HG03159 (cell line): ENCODE data around the gene RTN4RL2.
A peak's percentile ranks its signal among the peaks of the same experiment; 100 is the strongest.

Source experiments
- ATAC-seq: cut with Tn5 transposase; IDR thresholded peaks from one replicate; pipeline ENCODE4 v1.9.1; 2021; ENCODE audit warnings: mild to moderate bottlenecking, moderate library complexity; ENCODE audit not compliant: unreplicated experiment

The RTN4RL2 gene

DNA sequence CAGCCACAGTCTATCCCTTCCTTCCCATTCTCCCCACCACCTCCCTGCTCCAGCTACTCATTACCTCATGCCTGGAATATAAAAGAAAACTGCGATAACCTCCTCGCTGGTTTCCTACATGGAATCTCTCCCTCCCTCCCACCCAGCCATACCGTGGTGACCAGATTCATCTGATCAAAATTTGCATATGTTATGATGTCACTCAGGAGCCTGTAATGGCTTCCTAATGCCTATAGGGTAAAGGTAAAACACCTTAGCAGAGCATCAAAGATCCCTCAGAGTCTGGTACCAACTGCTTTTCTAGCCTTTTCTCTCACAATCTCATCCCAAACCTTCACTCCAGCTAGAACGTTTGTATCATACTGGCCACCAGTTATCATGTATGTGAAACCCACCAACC, 19.6 kb downstream of the RTN4RL2 start:
- ATAC-seq = no peak

- peak; percentile 50 for ATAC-seq
Observed at GRCh38 chr11:57480409-57481137, 20.2 kb downstream of the RTN4RL2 start.

- ATAC-seq = no peak
Observed at GRCh38 chr11:57481315-57481714, 21.0 kb downstream of the RTN4RL2 start.

DNA sequence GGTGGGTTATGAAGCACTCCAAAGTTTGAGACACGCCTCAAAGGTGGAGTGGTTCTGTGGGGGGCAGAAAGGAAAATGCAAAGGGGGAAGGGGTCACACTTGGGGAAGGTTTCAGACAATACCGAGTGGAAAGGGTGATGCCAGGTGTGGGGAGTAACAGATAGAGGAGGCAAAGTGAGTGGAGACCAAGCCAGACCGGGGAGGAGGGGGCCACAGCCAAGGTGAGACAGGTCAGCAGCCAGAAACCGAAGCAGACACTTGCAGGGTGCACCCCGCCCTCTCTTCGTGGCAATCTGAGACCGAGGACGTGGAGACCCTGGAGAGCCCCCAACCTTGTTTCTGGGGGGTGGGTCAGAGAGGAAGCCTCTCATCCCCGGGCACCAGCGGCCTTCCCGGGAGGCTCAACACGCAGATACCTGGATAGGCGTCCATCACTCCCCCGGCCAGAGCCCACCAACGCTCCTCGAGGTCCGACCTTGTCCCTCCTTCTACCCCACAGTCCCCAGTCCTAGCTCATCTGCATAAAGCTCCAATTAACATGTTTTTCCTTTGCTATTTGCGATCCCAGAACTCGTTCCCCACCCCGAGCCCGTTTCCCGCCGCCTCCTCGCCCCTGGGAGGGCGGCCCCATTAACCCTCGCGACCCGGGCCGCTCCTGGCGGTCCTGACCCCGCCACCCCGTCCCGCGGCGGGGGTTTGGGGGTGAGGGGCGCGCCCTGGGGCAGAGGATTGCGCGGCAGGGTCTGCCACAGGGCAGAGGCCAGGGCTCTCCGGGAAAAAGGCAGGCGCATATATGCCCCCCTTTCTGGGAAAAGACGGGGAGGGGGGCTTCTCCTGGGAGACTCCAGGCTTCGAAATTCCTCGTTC, 21.8 kb downstream of the RTN4RL2 start:
- no peak for ATAC-seq

GRCh38 chr11:57482782-57483561, 22.6 kb downstream of the RTN4RL2 start:
- no peak for ATAC-seq

- no peak for ATAC-seq
Observed at GRCh38 chr11:57483562-57483918, 23.2 kb downstream of the RTN4RL2 start.

DNA sequence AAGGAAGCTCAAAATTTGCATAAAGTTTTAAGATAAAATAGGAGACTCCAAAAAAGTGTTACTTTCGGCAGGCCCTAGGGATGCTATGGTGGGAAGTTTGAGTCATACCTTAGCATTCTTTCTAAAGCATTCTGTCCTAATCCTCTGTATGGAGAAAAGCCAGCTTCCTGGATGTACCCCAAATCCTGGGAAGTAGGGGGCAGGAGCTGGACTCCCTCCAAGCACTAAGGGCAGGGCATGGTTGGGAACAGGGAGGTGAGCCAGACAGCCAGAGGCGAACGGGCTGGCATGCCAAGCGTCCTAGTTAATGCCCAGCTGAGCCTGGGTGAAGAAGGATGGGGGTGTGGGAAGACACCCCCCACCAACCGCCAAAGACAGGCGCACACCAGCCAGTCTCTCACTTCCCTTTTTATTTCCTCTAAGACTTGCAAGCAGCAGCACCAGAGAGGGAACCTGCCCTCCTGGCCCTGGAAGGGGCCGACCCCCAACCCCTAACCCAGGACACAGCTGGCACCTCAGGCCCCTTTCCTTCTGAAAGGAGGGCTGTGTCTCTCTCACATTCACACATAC, 23.9 kb downstream of the RTN4RL2 start:
- ATAC-seq = peak; percentile 59

- ATAC-seq = no peak
Observed at GRCh38 chr11:57485217-57485990, 25.1 kb downstream of the RTN4RL2 start.

DNA sequence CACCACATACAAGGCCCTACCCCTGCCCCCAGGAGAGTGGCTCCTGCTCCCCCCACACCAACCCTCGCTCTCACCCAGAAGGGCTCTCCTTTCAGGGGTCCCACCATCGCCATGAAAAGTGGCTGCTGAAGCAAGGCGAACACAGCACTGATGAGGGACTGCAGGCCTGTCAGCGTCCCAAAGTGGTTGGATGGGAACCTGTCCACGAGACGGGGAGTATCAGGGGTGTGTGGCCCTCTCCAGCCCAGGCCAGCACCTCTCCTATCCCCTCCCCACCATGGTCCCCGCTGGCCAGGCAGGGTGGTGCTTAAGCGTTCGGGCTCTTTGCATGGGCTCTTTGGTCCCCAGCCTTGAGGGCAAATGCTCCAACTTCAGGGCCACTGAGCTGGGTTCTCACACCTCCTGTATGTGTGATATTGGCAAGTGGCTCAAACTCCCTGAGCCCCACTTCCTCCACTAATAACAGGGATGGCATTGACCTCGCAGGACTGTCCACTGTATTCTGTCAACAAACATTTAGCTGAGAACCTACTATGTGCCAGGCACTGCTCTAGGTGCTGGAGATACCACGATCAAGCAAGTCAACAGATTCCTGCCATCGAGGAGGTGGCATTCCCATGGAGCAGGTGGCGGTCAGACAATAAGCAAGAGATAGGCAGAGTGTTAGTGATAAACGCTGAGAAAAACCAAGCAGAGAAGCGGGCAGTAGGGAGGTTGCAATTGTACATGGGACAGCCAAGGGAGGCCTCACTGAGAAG, 26.9 kb downstream of the RTN4RL2 start:
- ATAC-seq = no peak

DNA sequence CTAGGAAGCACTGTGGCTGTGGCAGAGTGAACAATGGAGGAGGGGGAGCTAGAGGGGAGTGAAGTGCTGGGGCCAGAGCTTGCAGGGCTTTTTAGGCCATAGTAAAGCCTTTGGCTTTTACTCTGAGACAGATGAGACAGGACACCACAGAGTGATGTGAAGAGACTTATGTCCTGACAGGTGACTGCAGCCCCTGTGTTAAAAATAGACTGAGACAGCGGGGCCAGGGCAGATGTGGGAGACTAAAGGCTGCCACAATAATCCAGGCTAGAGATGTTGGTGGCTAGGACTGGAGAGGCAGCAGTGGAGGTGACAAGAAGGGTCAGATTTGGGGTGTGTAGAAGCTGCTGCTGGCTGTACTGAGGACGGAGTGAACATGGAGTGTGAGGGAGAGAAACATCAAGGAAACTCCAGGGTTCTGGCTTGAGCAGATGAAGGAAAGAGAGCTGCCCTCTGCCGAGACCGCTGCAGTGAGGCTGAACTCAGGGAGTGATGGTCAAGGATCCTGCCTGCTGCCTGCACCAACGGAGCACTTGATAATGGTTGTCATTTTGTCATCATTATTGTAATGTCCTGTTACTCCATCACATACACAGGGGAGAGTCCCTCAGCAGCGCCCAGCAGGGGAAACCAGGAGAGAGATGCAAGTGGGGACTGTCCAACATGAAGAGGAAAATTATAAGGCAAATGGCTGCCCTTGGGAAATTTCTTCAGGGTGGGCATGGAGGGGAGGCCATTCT, 27.8 kb downstream of the RTN4RL2 start:
- ATAC-seq = no peak

- no peak for ATAC-seq
Observed at GRCh38 chr11:57490456-57491248, 30.3 kb downstream of the RTN4RL2 start.

DNA sequence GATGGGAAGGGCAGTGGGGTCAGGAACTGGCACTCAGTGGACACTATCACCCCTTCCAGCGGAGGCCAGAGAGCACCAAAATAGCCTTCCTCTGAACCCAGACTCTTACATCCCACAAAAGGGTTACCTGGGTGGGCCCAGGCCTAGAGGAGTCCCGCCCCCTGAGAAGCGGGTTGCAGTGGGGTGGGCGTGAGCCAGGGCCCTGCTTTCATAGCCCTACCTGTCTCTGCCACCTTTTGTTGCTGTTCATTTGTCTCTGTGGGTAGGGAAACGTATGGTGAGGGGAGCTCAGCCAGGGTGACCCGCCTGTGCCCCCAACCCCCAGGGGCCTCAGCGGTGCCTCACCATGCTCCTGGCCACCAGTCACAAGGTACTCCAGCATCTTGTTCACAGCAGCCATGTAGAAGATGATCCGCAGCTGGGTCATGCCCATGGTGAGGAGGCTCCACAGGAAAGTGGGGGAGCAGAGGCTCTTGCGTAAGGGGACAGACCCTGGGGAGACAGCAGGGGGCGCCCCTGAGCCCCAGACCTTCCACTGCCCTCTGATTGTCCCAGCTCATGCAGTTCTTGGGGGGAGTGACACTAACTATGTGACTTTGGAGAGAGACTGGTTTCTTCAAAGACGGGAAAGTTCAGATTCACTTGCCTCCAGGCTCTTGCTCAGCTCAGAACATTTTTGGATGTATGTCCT, 31.2 kb downstream of the RTN4RL2 start:
- no peak for ATAC-seq

GRCh38 chr11:57493507-57494503, 33.5 kb downstream of the RTN4RL2 start:
- ATAC-seq = peak; percentile 62

- ATAC-seq = no peak
Observed at GRCh38 chr11:57496109-57496820, 35.9 kb downstream of the RTN4RL2 start.

DNA sequence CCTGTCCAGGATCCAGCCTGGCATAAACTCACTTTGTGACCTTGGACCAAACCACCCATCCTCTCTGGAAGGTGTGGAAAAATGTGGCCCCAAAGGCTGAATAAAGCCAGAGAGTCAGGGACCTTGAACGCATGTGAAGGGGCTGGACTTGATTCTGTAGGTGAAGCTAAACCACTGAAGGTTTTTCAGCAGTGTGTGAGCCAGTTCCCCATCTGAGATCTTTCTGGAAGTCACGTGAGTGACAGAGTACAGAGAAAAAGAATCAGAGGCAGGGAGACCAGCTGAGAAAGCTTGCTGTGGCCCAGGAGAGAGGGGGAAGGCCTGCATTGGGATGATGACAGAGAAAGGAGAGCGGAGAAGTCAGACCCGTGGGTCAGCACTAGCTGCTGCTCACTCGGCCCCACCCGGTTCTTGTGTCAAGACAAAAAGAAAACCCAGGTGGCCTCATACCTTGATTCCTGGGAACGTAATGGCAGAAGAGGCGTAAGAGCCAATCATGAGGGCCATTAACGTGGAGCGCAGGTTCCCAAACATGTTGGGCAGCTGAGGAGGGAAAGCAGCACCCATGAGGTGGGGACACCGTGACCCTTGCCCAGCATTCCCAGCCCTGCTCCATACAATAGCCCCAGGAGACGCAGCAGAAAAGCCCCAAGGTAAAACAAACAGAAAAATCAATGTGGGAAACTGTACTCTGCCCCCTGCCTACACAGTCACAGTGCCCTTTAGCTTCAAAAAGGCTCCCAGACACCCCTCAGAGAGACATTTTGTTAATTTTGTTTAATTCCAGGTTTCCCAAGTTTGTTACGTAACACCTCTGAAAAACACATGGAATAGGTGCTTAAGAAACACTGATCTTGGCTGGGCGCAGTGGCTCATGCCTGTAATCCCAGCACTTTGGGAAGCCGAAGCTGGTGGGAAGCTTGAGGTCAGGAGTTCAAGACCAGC, 37.2 kb downstream of the RTN4RL2 start:
- no peak for ATAC-seq
